ENCODE data around the gene LRRC27.
A peak's percentile ranks its signal among the peaks of the same experiment; 100 is the strongest.

DNA sequence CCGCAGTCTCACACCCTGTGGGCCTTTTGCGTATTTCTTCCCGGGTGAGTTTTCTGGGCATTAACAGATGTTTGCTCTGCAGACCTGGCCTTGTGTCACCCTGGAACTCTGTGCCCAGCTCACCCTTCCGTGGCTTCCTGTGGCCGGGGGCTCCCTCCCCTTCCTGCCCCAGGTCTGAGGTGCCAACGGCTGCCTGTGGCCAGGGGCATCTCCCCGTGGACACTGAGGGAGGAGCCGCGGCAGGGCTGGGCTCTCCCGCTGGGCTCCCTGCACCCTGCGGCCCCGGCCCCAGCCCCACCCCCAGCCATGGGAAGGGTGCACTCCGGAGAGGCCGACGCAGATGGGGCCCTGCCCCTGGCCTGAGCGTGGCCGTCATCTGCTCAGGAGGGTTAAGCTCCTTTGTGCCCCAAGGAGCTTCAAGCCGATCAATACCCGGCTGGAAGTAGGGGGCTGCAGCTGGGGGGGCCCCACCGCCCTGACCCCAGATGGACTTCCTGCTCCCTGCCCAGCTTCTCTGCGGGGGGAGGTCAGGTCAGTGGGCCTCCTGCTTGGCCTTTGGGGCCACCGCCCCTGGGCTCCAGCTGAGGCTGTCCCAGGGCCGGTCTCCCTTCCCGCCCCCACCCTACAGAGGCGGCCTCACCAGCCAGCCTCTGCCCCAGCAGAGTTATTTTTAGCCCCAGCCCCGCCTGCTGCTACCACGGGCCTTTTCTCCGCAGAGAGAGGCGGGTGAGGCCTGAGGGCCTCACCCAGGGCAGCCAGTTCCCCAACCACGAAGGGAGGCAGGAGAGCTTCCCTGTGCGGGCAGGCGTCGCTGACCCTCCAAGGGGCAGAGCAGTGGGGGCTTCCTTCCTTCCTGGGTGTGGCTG is 89.2 kb downstream of the LRRC27 start:
- TF ChIP-seq, protein P1, sequence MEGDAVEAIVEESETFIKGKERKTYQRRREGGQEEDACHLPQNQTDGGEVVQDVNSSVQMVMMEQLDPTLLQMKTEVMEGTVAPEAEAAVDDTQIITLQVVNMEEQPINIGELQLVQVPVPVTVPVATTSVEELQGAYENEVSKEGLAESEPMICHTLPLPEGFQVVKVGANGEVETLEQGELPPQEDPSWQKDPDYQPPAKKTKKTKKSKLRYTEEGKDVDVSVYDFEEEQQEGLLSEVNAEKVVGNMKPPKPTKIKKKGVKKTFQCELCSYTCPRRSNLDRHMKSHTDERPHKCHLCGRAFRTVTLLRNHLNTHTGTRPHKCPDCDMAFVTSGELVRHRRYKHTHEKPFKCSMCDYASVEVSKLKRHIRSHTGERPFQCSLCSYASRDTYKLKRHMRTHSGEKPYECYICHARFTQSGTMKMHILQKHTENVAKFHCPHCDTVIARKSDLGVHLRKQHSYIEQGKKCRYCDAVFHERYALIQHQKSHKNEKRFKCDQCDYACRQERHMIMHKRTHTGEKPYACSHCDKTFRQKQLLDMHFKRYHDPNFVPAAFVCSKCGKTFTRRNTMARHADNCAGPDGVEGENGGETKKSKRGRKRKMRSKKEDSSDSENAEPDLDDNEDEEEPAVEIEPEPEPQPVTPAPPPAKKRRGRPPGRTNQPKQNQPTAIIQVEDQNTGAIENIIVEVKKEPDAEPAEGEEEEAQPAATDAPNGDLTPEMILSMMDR (IDR thresholded peaks at IDR 0.05 in 8 of 11, conservative IDR thresholded peaks at IDR 0.05 in 3 of 11): no peak
- TF ChIP-seq POLR2AphosphoS5 (IDR thresholded peaks at IDR 0.05) (peak; percentile 44 to 80 (median 62)), POLR2A (IDR thresholded peaks at IDR 0.05) (no peak)

Measured in spleen (tissue), 7 donors.